K562 (cell line): Measurements from ENCODE around the gene FAM161A. TPM values are rescaled to one million over a fixed set of nuclear protein-coding genes. Genes with fewer than 3 reads are reported as not detected.
A peak's percentile ranks its signal among the peaks of the same experiment; 100 is the strongest.

Experiments used
- CAMTA2 ChIP-seq: fragments of 250-450 bp; sonication (Bioruptor Pico); conservative IDR thresholded peaks from 2 replicates; pipeline ENCODE4 v1.5.1; 2022
- CHD4 ChIP-seq: fragments of 200-600 bp; sonication (generic); IDR thresholded peaks from 3 replicates; pipeline ENCODE4 v1.6.1; 2012; ENCODE audit warnings: low read depth, mild to moderate bottlenecking, mixed read lengths, low read length, inconsistent platforms; ENCODE audit not compliant: insufficient read depth, insufficient replicate concordance, poor library complexity, severe bottlenecking
- CREBBP ChIP-seq: IDR thresholded peaks from one replicate; pipeline ENCODE4 v1.6.1; 2012; ENCODE audit warnings: low read depth, mild to moderate bottlenecking, control low read depth, inconsistent platforms, low read length
- CXXC5 ChIP-seq: fragments of 250-450 bp; sonication (Bioruptor Pico); IDR thresholded peaks from 2 replicates; pipeline ENCODE4 v1.8.0; 2022; ENCODE audit warnings: inconsistent platforms, mild to moderate bottlenecking, moderate library complexity
- DNMT1 ChIP-seq: fragments of 450-650 bp; IDR thresholded peaks from 2 replicates; pipeline ENCODE4 v1.6.1; 2016; ENCODE audit warnings: antibody characterized with exemption, mild to moderate bottlenecking
- FOSL1 ChIP-seq: fragments of 200-800 bp; sonication (Bioruptor generic); conservative IDR thresholded peaks from 2 replicates; pipeline ENCODE4 v1.6.1; 2016; ENCODE audit warnings: missing genetic modification characterization, missing compliant biosample characterization
- FOXK2 ChIP-seq, 2 experiments: fragments of 450-650 bp; IDR thresholded peaks in 1 of 2; conservative IDR thresholded peaks in 1 of 2; 2 replicates each; pipeline ENCODE4 v1.6.1; 2016; ENCODE audit warnings: low read depth in 2 of 2, mild to moderate bottlenecking in 1 of 2
- KLF10 ChIP-seq: fragments of 250-450 bp; sonication (Bioruptor Pico); IDR thresholded peaks from 2 replicates; pipeline ENCODE4 v1.6.1; 2021; ENCODE audit warnings: matching md5 sums
- KLF6 ChIP-seq: fragments of 250-450 bp; sonication (Bioruptor Pico); IDR thresholded peaks from 2 replicates; pipeline ENCODE4 v1.4.0; 2020; ENCODE audit warnings: mild to moderate bottlenecking, moderate library complexity, borderline replicate concordance
- MTA3 ChIP-seq: fragments of 450-650 bp; formaldehyde crosslinking; IDR thresholded peaks from 2 replicates; pipeline ENCODE4 v1.6.1; 2017; ENCODE audit warnings: mild to moderate bottlenecking, borderline replicate concordance
- MYC ChIP-seq, 2 experiments: fragments of 250-450 bp in 1 of 2; sonication (Bioruptor Pico) in 1 of 2; IDR thresholded peaks; 2 replicates each; pipeline versions ENCODE4 v1.5.1 to v1.6.1; 2012 to 2021; ENCODE audit warnings: low read depth in 2 of 2, borderline replicate concordance in 1 of 2, improper control_type of control experiment in 1 of 2, low read length in 1 of 2, mild to moderate bottlenecking in 1 of 2, moderate library complexity in 1 of 2
- NFIC ChIP-seq: fragments of 450-650 bp; IDR thresholded peaks from 2 replicates; pipeline ENCODE4 v1.6.1; 2017; ENCODE audit warnings: mild to moderate bottlenecking, inconsistent platforms
- NFRKB ChIP-seq: fragments of 450-650 bp; IDR thresholded peaks from 2 replicates; pipeline ENCODE4 v1.6.1; 2016; ENCODE audit warnings: low read depth
- PHF8 ChIP-seq: fragments of 200-600 bp; sonication (generic); IDR thresholded peaks from 2 replicates; pipeline ENCODE4 v1.6.1; 2012; ENCODE audit warnings: mixed run types, mild to moderate bottlenecking, inconsistent platforms, low read length, moderate library complexity, borderline replicate concordance
- POLR2B ChIP-seq: fragments of 450-650 bp; IDR thresholded peaks from 2 replicates; pipeline ENCODE4 v1.6.1; 2018; ENCODE audit warnings: low read depth; ENCODE audit not compliant: partially characterized antibody
- RBM15 ChIP-seq: fragments of 200-400 bp; formaldehyde crosslinking; IDR thresholded peaks from 2 replicates; pipeline ENCODE4 v1.6.1; 2018; ENCODE audit warnings: mild to moderate bottlenecking, low read length, moderate library complexity; ENCODE audit not compliant: insufficient read depth
- RBM25 ChIP-seq: fragments of 200-400 bp; formaldehyde crosslinking; IDR thresholded peaks from 2 replicates; pipeline ENCODE4 v1.6.1; 2018; ENCODE audit warnings: low read length, low read depth, moderate library complexity; ENCODE audit not compliant: severe bottlenecking
- RBM39 ChIP-seq: fragments of 200-400 bp; formaldehyde crosslinking; optimal IDR thresholded peaks from 2 replicates; pipeline ENCODE3; 2018; ENCODE audit warnings: low read depth, low read length
- SIRT6 ChIP-seq: IDR thresholded peaks from one replicate; pipeline ENCODE4 v1.6.1; 2012; ENCODE audit warnings: low read depth, mild to moderate bottlenecking, control low read depth, inconsistent platforms, low read length, moderate library complexity
- SMARCB1 ChIP-seq: IDR thresholded peaks from 2 replicates; pipeline ENCODE4 v1.6.1; 2011; ENCODE audit warnings: improper control_type of control experiment, low read depth; ENCODE audit not compliant: insufficient read length
- SNRNP70 ChIP-seq: fragments of 200-400 bp; formaldehyde crosslinking; optimal IDR thresholded peaks from 2 replicates; pipeline ENCODE3; 2017; ENCODE audit warnings: low read depth, low read length
- TAL1 ChIP-seq: fragments of 450-650 bp; IDR thresholded peaks from 2 replicates; pipeline ENCODE4 v1.6.1; 2016; ENCODE audit warnings: mild to moderate bottlenecking
- TCF7L2 ChIP-seq: fragments of 150-350 bp; IDR thresholded peaks from 2 replicates; pipeline ENCODE4 v1.6.1; 2016; ENCODE audit warnings: low read depth, mild to moderate bottlenecking, low read length, moderate library complexity
- ZKSCAN8 ChIP-seq: fragments of 200-800 bp; sonication (Bioruptor generic); IDR thresholded peaks from 2 replicates; pipeline ENCODE4 v1.6.1; 2016; ENCODE audit warnings: missing genetic modification characterization, missing compliant biosample characterization
- ZNF347 ChIP-seq: fragments of 450-650 bp; formaldehyde crosslinking; IDR thresholded peaks from 2 replicates; pipeline ENCODE4 v1.4.0; 2020; ENCODE audit warnings: low read depth, mild to moderate bottlenecking, moderate library complexity
- ZNF707 ChIP-seq: fragments of 250-450 bp; sonication (Bioruptor Pico); conservative IDR thresholded peaks from 2 replicates; pipeline ENCODE4 v1.8.0; 2022; ENCODE audit warnings: inconsistent platforms, mild to moderate bottlenecking, moderate library complexity
- polyA plus RNA-seq, 8 experiments: library from polyadenylated mRNA; depleted of rRNA in 4 of 8; stranded (reverse) in 5 of 8; unstranded in 3 of 8; fragments of >200 nt; fragmentation: Nextera tagmentation in 2 of 8; fragmentation: Illumina TruSeq in 1 of 8; extraction: Ambion mirVana in 2 of 8; extraction: Trizol in 1 of 8; gene quantifications; 2 replicates each; pipeline versions ENCODE4 v1.2.1 to v1.2.3, GENCODE V29; 2011 to 2014; ENCODE audit warnings: inconsistent platforms in 1 of 8, missing spikeins in 1 of 8
- total RNA-seq, 7 experiments: library from RNA; depleted of rRNA in 6 of 7; stranded (reverse); fragments of >200 nt in 6 of 7; fragmentation: Illumina TruSeq in 2 of 7; extraction: Trizol in 2 of 7; gene quantifications; 2 replicates each; pipeline versions ENCODE4 v1.2.1 to v1.2.3, GENCODE V29; 2011 to 2021; ENCODE audit warnings: low replicate concordance in 1 of 7
- TF ChIP-seq, protein P1 (sequence below): fragments of 250-450 bp; sonication (Bioruptor Pico); IDR thresholded peaks from 2 replicates; pipeline ENCODE4 v1.4.0; 2020

Gene FAM161A
- total and polyA plus RNA-seq, 9 of the 15 experiments (the other 6 are each of a cell fraction or from before 2014, with no cell fraction given): 0.27 to 1.4 (median 0.80) TPM

GRCh38 chr2:61888267-61889055, 34.6 kb upstream of the FAM161A start, which contains the start of gene CCT4 (continued):
- TF ChIP-seq ZNF707 (CRISPR knock-in tag) (no peak), PHF8 (peak; percentile 90; the same call in 1 of the 2 replicates), POLR2B (peak; percentile 93), FOSL1 (tag) (peak; percentile 26; the same call in 1 of the 2 replicates), CAMTA2 (0 out of 2 replicates have a peak, but pooled peaks have one; percentile 43), TCF7L2 (no peak), CXXC5 (CRISPR knock-in tag) (peak; percentile 93), CREBBP (no peak), MYC (IDR thresholded peaks at IDR 0.05; ENCODE audit: low read depth, low read length) (peak; percentile 98), MYC (CRISPR knock-in tag; IDR thresholded peaks at IDR 0.05; ENCODE audit: borderline replicate concordance, low read depth) (peak; percentile 95), ZKSCAN8 (CRISPR knock-in tag) (no peak), KLF10 (CRISPR knock-in tag) (no peak), DNMT1 (0 out of 2 replicates have a peak, but pooled peaks have one; percentile 65), CHD4 (no peak), TAL1 (no peak), ZNF347 (CRISPR knock-in tag) (no peak), NFIC (peak; percentile 72), MTA3 (peak; percentile 91), RBM25 (no peak), KLF6 (CRISPR knock-in tag) (no peak), SNRNP70 (no peak), RBM15 (no peak), SIRT6 (no peak), NFRKB (peak; percentile 72; the same call in 1 of the 2 replicates), FOXK2 (conservative IDR thresholded peaks at IDR 0.05 in 1 of 2, IDR thresholded peaks at IDR 0.05 in 1 of 2; ENCODE audit: low read depth in 2 of 2) (peak; percentile 47 to 56; a peak in 2 of 4 replicates), RBM39 (peak; percentile 65), SMARCB1 (no peak)
- TF ChIP-seq, protein P1, sequence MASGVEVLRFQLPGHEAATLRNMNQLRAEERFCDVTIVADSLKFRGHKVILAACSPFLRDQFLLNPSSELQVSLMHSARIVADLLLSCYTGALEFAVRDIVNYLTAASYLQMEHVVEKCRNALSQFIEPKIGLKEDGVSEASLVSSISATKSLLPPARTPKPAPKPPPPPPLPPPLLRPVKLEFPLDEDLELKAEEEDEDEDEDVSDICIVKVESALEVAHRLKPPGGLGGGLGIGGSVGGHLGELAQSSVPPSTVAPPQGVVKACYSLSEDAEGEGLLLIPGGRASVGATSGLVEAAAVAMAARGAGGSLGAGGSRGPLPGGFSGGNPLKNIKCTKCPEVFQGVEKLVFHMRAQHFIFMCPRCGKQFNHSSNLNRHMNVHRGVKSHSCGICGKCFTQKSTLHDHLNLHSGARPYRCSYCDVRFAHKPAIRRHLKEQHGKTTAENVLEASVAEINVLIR: peak; percentile 99
